HCT116 (cell line): ENCODE measurements around the gene RND2. TPM values are rescaled to one million over a fixed set of nuclear protein-coding genes. Genes with fewer than 3 reads are reported as not detected.

Source experiments
- ATAC-seq: fragments of 200-7000 bp; cut with Tn5 transposase; 2 replicates; pipeline ENCODE4 v1.9.1; 2020; ENCODE audit warnings: mild to moderate bottlenecking, moderate library complexity
- BruUV-seq: library from RNA; stranded (reverse); fragments of 400-500 nt; replicated peaks from 2 replicates; lab custom pipeline; 2021; lab: Mats Ljungman, UMichigan
- CTCF ChIA-PET: fragments of 300-600 bp; sonication (Branson Sonifier 250); formaldehyde crosslinking; loops from one replicate; lab custom pipeline; 2021; ENCODE audit warnings: antibody characterized with exemption; lab: Charles Lee
- POLR2A ChIA-PET: fragments of 300-600, 350-600 bp; sonication (Branson Sonifier 250); formaldehyde crosslinking; loops from one replicate; lab custom pipeline; 2021; ENCODE audit warnings: antibody characterized with exemption; lab: Charles Lee
- RAD21 ChIA-PET, 2 experiments: fragments of 300-600 bp; sonication (Branson Sonifier 250); formaldehyde crosslinking; loops; one replicate each; lab custom pipeline; 2023; ENCODE audit warnings: low total read pairs in 2 of 2; ENCODE audit not compliant: uncharacterized antibody in 2 of 2, unreplicated experiment in 2 of 2, low non-redundant PET in 1 of 2; lab: Charles Lee
- DNase-seq: peaks from one replicate; pipeline ENCODE4 v3.0.0-alpha.2; 2010; ENCODE audit warnings: low read depth, low spot score
- H2AFZ ChIP-seq: fragments of 200-600 bp; shearing (Covaris generic), sonication (generic); 2 replicates; pipeline ENCODE4 v1.6.1; 2017; ENCODE audit warnings: low read depth, mixed run types, mixed read lengths, antibody characterized with exemption, low read length; ENCODE audit not compliant: poor library complexity, severe bottlenecking
- H3K27ac ChIP-seq: 2 replicates; pipeline ENCODE4 v1.5.1; 2012; ENCODE audit warnings: low read depth, low read length
- H3K27me3 ChIP-seq: fragments of 200-600 bp; sonication (generic); 2 replicates; pipeline ENCODE4 v1.6.1; 2016; ENCODE audit warnings: mixed run types, low read length, mixed read lengths; ENCODE audit not compliant: insufficient read depth
- H3K36me3 ChIP-seq, 2 experiments: fragments of 200-500 bp in 1 of 2; fragments of 200-600 bp in 1 of 2; sonication (Bioruptor generic) in 1 of 2; sonication (generic) in 1 of 2; 2 replicates each; pipeline versions ENCODE4 v1.5.1 to v1.6.1; 2014 to 2016; ENCODE audit warnings: low read length in 2 of 2, inconsistent platforms in 1 of 2, mixed read lengths in 1 of 2, mixed run types in 1 of 2; ENCODE audit not compliant: insufficient read depth in 2 of 2, control insufficient read depth in 1 of 2
- H3K4me1 ChIP-seq, 2 experiments: fragments of 200-600 bp in 1 of 2; sonication (generic) in 1 of 2; 2 replicates each; pipeline versions ENCODE4 v1.5.1 to v1.6.1; 2012 to 2017; ENCODE audit warnings: low read length in 2 of 2, inconsistent platforms in 1 of 2, mild to moderate bottlenecking in 1 of 2, mixed read lengths in 1 of 2, mixed run types in 1 of 2, moderate library complexity in 1 of 2; ENCODE audit not compliant: insufficient read depth in 2 of 2, control insufficient read depth in 1 of 2
- H3K4me2 ChIP-seq: fragments of 200-600 bp; sonication (generic); 2 replicates; pipeline ENCODE4 v1.6.1; 2017; ENCODE audit warnings: mixed run types, low read length, mixed read lengths
- H3K4me3 ChIP-seq, 2 experiments: fragments of 200-600 bp in 1 of 2; sonication (generic) in 1 of 2; replicated peaks in 1 of 2; 2 replicates each; pipeline ENCODE4 v1.5.1; 2011 to 2016; ENCODE audit warnings: low read length in 2 of 2, control low read depth in 1 of 2, low read depth in 1 of 2, mild to moderate bottlenecking in 1 of 2, mixed read lengths in 1 of 2, mixed run types in 1 of 2
- H3K79me2 ChIP-seq: fragments of 200-600 bp; sonication (generic); 2 replicates; pipeline ENCODE4 v1.6.1; 2017; ENCODE audit warnings: mild to moderate bottlenecking, mixed run types, low read length, moderate library complexity, mixed read lengths; ENCODE audit not compliant: insufficient read depth
- H3K9ac ChIP-seq: fragments of 200-600 bp; sonication (generic); 2 replicates; pipeline ENCODE4 v1.6.1; 2016; ENCODE audit warnings: low read length, mixed read lengths
- H3K9me2 ChIP-seq: fragments of 200-600 bp; sonication (generic), shearing (Covaris generic); 2 replicates; pipeline ENCODE4 v1.6.1; 2017; ENCODE audit warnings: mixed run types, mild to moderate bottlenecking, moderate library complexity; ENCODE audit not compliant: insufficient read depth
- H3K9me3 ChIP-seq, 2 experiments: fragments of 200-500 bp in 1 of 2; fragments of 200-600 bp in 1 of 2; sonication (Bioruptor generic) in 1 of 2; sonication (generic) in 1 of 2; 2 replicates each; pipeline ENCODE4 v1.6.1; 2014 to 2017; ENCODE audit warnings: low read length in 2 of 2, mixed read lengths in 2 of 2, inconsistent platforms in 1 of 2, low read depth in 1 of 2, mild to moderate bottlenecking in 1 of 2, mixed run types in 1 of 2, moderate library complexity in 1 of 2; ENCODE audit not compliant: control insufficient read depth in 1 of 2, insufficient read depth in 1 of 2
- H4K20me1 ChIP-seq: fragments of 200-600 bp; sonication (generic), shearing (Covaris generic); 2 replicates; pipeline ENCODE4 v1.6.1; 2017; ENCODE audit warnings: mixed run types, mild to moderate bottlenecking, moderate library complexity; ENCODE audit not compliant: insufficient read depth
- CEBPB ChIP-seq: IDR thresholded peaks from 2 replicates; pipeline ENCODE4 v1.6.1; 2012; ENCODE audit warnings: low read depth
- EGR1 ChIP-seq: IDR thresholded peaks from 2 replicates; pipeline ENCODE4 v1.6.1; 2012; ENCODE audit warnings: low read depth
- ELF1 ChIP-seq: IDR thresholded peaks from 2 replicates; pipeline ENCODE4 v1.6.1; 2012; ENCODE audit warnings: low read depth, borderline replicate concordance
- EZH2 ChIP-seq: fragments of 200-600 bp; sonication (generic); IDR thresholded peaks from 2 replicates; pipeline ENCODE4 v1.6.1; 2017; ENCODE audit warnings: antibody characterized with exemption, mixed run types
- JUND ChIP-seq: IDR thresholded peaks from 2 replicates; pipeline ENCODE4 v1.6.1; 2012
- POLR2AphosphoS5 ChIP-seq: IDR thresholded peaks from 2 replicates; pipeline ENCODE4 v1.6.1; 2011; ENCODE audit warnings: mild to moderate bottlenecking, low read depth, low read length, moderate library complexity
- RAD21 ChIP-seq: IDR thresholded peaks from 2 replicates; pipeline ENCODE4 v1.6.1; 2012; ENCODE audit warnings: low read depth, mild to moderate bottlenecking
- ZFX ChIP-seq: fragments of 450-650 bp; IDR thresholded peaks from 2 replicates; pipeline ENCODE4 v1.6.1; 2017
- intact Hi-C: fragments of 100-400 bp; cut with micrococcal nuclease; formaldehyde crosslinking; loops from 2 replicates; pipeline ENCODE4 v1.10.0; 2022
- total RNA-seq: library from RNA; stranded (reverse); gene quantifications from one replicate; pipeline ENCODE4 v1.2.1, GENCODE V29; 2021; ENCODE audit not compliant: unreplicated experiment
- TF ChIP-seq, protein P1 (sequence below), 3 experiments: fragments of 200-600 bp in 1 of 3; sonication (generic) in 1 of 3; IDR thresholded peaks in 2 of 3; conservative IDR thresholded peaks in 1 of 3; 2 replicates each; pipeline ENCODE4 v1.5.1; 2012 to 2017; ENCODE audit warnings: low read depth in 2 of 3, low read length in 2 of 3, antibody characterized with exemption in 1 of 3, borderline replicate concordance in 1 of 3, control low read depth in 1 of 3, mild to moderate bottlenecking in 1 of 3, mixed read lengths in 1 of 3, mixed run types in 1 of 3, moderate library complexity in 1 of 3; ENCODE audit not compliant: insufficient read depth in 1 of 3

RND2 gene
- total RNA-seq, 1 experiment from 2014 or later: 0.66 TPM

DNA sequence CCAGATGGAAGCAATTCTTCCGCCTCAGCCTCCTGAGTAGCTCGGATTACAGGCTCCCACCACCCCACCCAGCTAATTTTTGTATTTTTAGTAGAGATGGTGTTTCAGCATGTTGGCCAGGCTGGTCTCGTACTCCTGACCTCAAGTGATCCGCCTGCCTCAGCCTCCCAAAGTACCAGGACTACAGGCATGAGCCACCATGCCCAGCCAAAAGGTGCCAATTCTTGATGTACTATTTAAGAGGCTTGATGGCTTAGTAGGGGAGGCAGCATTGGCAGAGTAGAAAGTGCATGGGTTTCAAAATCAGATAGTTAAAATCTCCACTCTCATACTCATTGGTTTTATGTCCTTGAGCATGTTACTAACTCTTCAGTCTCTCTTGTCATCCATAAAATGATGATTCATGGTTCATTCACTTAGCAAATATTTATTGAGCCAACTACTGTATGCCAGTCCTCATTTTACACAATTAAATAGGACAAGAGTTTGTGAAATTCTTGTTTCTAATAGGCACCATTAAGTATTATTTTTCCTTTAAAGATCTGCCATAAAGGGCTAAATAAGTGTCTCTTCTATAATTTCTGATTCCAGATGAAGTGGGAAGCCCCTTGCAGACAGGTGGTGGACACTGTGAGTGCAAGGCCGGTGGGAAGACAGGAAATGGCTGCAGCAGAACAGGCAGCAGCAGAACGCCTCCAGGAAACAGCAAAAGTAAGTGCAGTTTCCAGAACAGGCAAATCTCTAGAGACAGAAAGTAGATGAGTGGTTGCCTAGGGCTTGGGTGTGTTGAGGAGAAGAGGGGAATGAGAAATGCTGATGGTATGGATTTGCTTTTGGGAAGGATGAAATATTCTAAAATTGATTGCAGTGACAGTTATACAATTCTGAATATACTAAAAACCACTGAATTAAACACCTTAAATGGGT is 35.0 kb upstream of the RND2 start:
- H3K9me2 ChIP-seq: no peaks in the 10 kb centered on the region
- ChIA-PET POLR2A (no interaction called here), RAD21 (no interaction called here), CTCF (no interaction called here)
- peaks cover 0 to 15% of the 10 kb centered on the region in 2 experiments; a peak in 2 of 4 replicates for H3K4me1 ChIP-seq
- H3K9ac ChIP-seq: no peak overlapping the region
- ATAC-seq (no peak), DNase-seq (no peak)
- no peaks in the 10 kb centered on the region for H3K27me3 ChIP-seq
- no TSS peak for BruUV-seq
- H2AFZ ChIP-seq: no peak overlapping the region
- H3K27ac ChIP-seq: no peak overlapping the region
- no peak overlapping the region for H3K4me3 ChIP-seq
- H3K9me3 ChIP-seq: no peaks in the 10 kb centered on the region
- H3K79me2 ChIP-seq: peaks cover 13% of the 10 kb centered on the region
- no peaks in the 10 kb centered on the region for H4K20me1 ChIP-seq
- TF ChIP-seq POLR2AphosphoS5 (no peak), CEBPB (no peak), EGR1 (no peak), JUND (no peak), ZFX (no peak), ELF1 (no peak), EZH2 (no peak), RAD21 (no peak)
- TF ChIP-seq, protein P1, sequence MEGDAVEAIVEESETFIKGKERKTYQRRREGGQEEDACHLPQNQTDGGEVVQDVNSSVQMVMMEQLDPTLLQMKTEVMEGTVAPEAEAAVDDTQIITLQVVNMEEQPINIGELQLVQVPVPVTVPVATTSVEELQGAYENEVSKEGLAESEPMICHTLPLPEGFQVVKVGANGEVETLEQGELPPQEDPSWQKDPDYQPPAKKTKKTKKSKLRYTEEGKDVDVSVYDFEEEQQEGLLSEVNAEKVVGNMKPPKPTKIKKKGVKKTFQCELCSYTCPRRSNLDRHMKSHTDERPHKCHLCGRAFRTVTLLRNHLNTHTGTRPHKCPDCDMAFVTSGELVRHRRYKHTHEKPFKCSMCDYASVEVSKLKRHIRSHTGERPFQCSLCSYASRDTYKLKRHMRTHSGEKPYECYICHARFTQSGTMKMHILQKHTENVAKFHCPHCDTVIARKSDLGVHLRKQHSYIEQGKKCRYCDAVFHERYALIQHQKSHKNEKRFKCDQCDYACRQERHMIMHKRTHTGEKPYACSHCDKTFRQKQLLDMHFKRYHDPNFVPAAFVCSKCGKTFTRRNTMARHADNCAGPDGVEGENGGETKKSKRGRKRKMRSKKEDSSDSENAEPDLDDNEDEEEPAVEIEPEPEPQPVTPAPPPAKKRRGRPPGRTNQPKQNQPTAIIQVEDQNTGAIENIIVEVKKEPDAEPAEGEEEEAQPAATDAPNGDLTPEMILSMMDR (IDR thresholded peaks at IDR 0.05 in 2 of 3, conservative IDR thresholded peaks at IDR 0.05 in 1 of 3; ENCODE audit: borderline replicate concordance in 1 of 3, insufficient read depth in 1 of 3, low read depth in 2 of 3, low read length in 2 of 3): no peak
- H3K4me2 ChIP-seq: no peak overlapping the region
- intact Hi-C loops: no loop called here
- peaks cover 43 to 44% of the 10 kb centered on the region in 2 experiments; a peak in 3 of 4 replicates for H3K36me3 ChIP-seq
